Measurements from ENCODE around the gene SLC29A1. TPM values are rescaled to one million over a fixed set of nuclear protein-coding genes. Genes with fewer than 3 reads are reported as not detected.

The SLC29A1 gene
- total RNA-seq, 6 experiments from 2014 or later, result 14.9 to 29.9 (median 26.8) TPM

DNA sequence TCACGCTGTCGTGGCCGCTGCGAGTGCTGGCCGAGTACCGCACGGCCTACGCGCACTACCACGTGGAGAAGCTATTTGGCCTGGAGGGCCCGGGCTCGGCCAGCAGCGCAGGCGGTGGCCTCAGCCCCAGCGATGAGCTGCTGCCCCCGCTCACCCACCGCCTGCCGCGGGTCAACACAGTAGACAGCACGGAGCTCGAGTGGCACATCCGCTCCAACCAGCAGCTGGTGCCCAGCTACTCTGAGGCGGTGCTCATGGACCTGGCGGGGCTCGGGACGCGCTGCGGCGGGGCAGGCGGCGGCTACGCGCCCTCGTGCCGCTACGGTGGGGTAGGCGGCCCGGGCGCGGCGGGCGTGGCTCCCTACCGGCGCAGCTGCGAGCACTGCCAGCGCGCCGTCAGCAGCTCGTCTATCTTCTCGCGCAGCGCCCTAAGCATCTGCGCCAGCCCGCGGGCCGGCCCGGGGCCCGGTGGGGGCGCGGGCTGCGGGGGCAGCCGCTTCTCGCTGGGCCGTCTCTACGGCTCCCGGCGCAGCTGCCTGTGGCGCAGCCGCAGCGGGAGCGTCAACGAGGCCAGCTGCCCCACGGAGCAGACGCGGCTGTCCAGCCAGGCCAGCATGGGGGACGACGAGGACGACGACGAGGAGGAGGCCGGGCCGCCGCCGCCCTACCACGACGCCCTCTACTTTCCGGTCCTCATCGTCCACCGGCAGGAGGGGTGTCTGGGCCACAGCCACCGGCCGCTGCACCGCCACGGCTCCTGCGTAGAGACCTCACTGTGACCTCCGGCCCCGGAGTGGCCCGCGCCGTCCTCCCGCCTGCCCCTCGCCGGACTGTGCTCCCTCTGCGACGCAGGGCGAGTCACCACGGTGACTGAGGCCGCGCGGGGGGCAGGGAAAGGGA is 52.6 kb downstream of the SLC29A1 start:
- no peak for DNase-seq
- H3K4me1 Mint-ChIP-seq (ENCODE audit: low read depth), result peaks cover 7% of the 10 kb centered on the region
- H3K4me3 Mint-ChIP-seq, result no peak overlapping the region
- peaks cover 48% of the 10 kb centered on the region for H3K27me3 Mint-ChIP-seq (ENCODE audit: insufficient read depth)
- H3K27ac Mint-ChIP-seq, result no peak overlapping the region
- no peaks in the 10 kb centered on the region for H3K9me3 Mint-ChIP-seq
- TF ChIP-seq, protein P1, sequence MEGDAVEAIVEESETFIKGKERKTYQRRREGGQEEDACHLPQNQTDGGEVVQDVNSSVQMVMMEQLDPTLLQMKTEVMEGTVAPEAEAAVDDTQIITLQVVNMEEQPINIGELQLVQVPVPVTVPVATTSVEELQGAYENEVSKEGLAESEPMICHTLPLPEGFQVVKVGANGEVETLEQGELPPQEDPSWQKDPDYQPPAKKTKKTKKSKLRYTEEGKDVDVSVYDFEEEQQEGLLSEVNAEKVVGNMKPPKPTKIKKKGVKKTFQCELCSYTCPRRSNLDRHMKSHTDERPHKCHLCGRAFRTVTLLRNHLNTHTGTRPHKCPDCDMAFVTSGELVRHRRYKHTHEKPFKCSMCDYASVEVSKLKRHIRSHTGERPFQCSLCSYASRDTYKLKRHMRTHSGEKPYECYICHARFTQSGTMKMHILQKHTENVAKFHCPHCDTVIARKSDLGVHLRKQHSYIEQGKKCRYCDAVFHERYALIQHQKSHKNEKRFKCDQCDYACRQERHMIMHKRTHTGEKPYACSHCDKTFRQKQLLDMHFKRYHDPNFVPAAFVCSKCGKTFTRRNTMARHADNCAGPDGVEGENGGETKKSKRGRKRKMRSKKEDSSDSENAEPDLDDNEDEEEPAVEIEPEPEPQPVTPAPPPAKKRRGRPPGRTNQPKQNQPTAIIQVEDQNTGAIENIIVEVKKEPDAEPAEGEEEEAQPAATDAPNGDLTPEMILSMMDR (IDR thresholded peaks at IDR 0.05), result no peak
- no peaks in the 10 kb centered on the region for H3K36me3 Mint-ChIP-seq (ENCODE audit: low read depth)

- peaks cover 42% of the 10 kb centered on the region for H3K27me3 Mint-ChIP-seq (ENCODE audit: insufficient read depth)
- no peak overlapping the region for H3K4me3 Mint-ChIP-seq
Measured at GRCh38 chr6:44276667-44277640, 53.6 kb downstream of the SLC29A1 start.

DNA sequence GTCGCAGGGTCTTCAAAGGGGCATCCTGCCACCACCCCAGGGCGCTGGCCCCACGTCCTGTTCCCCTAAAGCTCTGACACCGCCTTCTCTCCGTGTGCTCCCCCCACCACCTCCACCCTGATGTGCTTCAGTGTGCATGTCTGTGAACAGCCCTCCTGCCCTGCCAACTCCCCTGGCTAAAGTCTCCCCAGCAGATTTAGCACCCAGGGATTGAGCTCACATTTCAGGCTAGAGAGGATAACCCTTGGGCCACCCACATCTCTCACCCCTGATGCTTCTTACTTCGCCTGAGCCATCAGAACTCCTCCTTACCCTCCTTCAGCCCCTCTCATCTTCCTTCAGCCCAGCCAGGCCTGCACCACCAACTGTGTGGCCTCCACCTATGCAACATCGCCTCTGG is 54.4 kb downstream of the SLC29A1 start:
- Mint-ChIP-seq H3K4me3 (no peak overlapping the region), H3K27me3 (ENCODE audit: insufficient read depth) (peaks cover 46% of the 10 kb centered on the region), H3K4me1 (ENCODE audit: low read depth) (peaks cover 7% of the 10 kb centered on the region), H3K9me3 (no peaks in the 10 kb centered on the region), H3K36me3 (ENCODE audit: low read depth) (no peaks in the 10 kb centered on the region), H3K27ac (no peak overlapping the region)
- DNase-seq, result no peak
- TF ChIP-seq, protein P1 (IDR thresholded peaks at IDR 0.05), result no peak

More at GRCh38 chr6:44276667-44277640, 53.6 kb downstream of the SLC29A1 start:
- no peaks in the 10 kb centered on the region for H3K36me3 Mint-ChIP-seq (ENCODE audit: low read depth)
- DNase-seq, result no peak
- H3K27ac Mint-ChIP-seq, result no peak overlapping the region
- H3K9me3 Mint-ChIP-seq, result no peaks in the 10 kb centered on the region
- TF ChIP-seq, protein P1 (IDR thresholded peaks at IDR 0.05), result no peak
- peaks cover 7% of the 10 kb centered on the region for H3K4me1 Mint-ChIP-seq (ENCODE audit: low read depth)

DNA sequence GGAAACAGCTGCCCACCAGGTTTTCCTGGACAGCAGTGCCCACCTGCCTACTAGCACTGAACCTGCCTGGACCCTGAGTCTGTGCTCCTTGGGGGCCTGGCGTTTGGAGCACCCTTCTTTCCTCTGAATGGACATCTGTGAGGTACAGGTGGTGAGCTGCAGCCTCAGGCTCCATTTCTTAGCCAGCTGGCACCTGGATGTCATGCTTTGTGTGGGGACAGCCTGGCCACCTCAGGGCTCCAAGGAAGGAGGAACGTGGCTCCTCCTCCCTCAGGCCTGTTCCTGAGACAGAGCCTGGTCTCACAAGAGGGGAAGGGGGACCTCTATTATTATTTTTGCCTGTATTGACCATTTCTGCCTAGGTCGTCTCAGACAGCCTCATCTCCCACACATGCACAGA is 54.9 kb downstream of the SLC29A1 start:
- H3K27me3 Mint-ChIP-seq (ENCODE audit: insufficient read depth), result peaks cover 41% of the 10 kb centered on the region
- no peak overlapping the region for H3K27ac Mint-ChIP-seq
- H3K36me3 Mint-ChIP-seq (ENCODE audit: low read depth), result no peaks in the 10 kb centered on the region
- no peaks in the 10 kb centered on the region for H3K9me3 Mint-ChIP-seq
- TF ChIP-seq, protein P1 (IDR thresholded peaks at IDR 0.05), result no peak
- DNase-seq, result no peak
- H3K4me3 Mint-ChIP-seq, result no peak overlapping the region
- peaks cover 7% of the 10 kb centered on the region for H3K4me1 Mint-ChIP-seq (ENCODE audit: low read depth)

DNA sequence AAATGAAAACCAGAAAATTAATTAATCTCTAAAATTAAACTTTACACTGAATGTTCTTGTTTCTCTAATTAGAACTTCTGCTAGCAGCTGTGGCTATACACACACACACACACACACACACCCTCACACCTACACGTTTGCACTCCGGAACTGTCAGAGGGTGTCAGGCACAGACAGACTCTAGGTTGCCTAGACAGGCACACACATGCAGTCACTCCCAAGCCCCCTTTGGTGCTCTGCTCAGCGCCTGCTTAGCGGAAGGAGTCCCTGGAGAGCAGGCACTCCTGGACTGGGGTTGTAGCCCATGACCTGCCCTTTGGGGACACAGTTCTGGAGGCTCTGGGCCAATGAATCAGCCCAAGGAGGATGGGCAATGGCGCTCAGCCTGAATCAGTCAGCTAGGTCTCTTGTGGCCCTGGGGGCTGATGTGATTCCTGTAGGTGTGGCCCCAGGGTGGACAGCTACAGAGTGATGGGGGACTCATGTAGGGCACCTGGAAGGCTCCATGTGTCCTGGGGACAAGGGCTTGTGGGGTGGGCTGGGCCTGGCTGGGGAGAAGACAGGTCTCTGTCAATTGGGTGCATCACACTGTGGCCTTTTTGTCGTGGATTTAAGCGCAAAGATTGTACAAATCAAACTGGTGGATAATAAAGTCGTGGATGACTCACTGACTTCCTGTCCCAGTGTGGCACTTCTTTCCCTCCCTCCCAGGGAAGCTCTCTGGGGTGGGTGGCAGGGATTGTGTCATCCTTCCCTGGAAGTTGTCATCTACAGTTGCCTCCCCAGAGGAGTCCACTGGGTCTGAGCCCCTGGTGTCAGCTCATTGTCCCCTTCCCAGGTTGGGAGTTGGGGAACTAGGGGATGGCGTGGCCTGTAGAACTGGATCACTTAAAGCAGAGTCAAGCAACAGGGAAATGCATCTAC is 55.6 kb downstream of the SLC29A1 start:
- Mint-ChIP-seq H3K27ac (no peak overlapping the region), H3K27me3 (ENCODE audit: insufficient read depth) (peaks cover 43% of the 10 kb centered on the region)

More for the DNA sequence above, 55.6 kb downstream of the SLC29A1 start:
- DNase-seq, result no peak
- Mint-ChIP-seq H3K4me3 (no peak overlapping the region), H3K4me1 (ENCODE audit: low read depth) (peaks cover 7% of the 10 kb centered on the region), H3K9me3 (no peaks in the 10 kb centered on the region), H3K36me3 (ENCODE audit: low read depth) (no peaks in the 10 kb centered on the region)
- TF ChIP-seq, protein P1 (IDR thresholded peaks at IDR 0.05), result no peak
